ENCODE data around the gene OR2F1.
A peak's percentile ranks its signal among the peaks of the same experiment; 100 is the strongest.

OR2F1 gene

GRCh38 chr7:143965280-143965679, 10.6 kb downstream of the OR2F1 start:
- TF ChIP-seq CTCF (IDR thresholded peaks at IDR 0.05; ENCODE audit: low read depth, low read length, missing control alignments) = no peak
- H3K27me3 ChIP-seq (replicated peaks) = no peaks in the 10 kb centered on the region
- H3K4me3 ChIP-seq (ENCODE audit: low read depth, low read length) = no peak overlapping the region
- in situ Hi-C loops (cut with HindIII; ENCODE audit: low pct_ligation_motif_present, low sequenced_read_pairs) = no loop called here
- peak overlapping the region; percentile 20 for H3K27ac ChIP-seq
- H3K36me3 ChIP-seq (replicated peaks) = no peaks in the 10 kb centered on the region
- peak; percentile 47 for DNase-seq

- no peak for DNase-seq
- no peaks in the 10 kb centered on the region for H3K27me3 ChIP-seq (replicated peaks)
- no peak overlapping the region for H3K27ac ChIP-seq
- no peak overlapping the region for H3K4me3 ChIP-seq (ENCODE audit: low read depth, low read length)
- TF ChIP-seq CTCF (IDR thresholded peaks at IDR 0.05; ENCODE audit: low read depth, low read length, missing control alignments) = no peak
- in situ Hi-C loops (cut with HindIII; ENCODE audit: low pct_ligation_motif_present, low sequenced_read_pairs) = no loop called here
- no peaks in the 10 kb centered on the region for H3K36me3 ChIP-seq (replicated peaks)
These were observed 12.8 kb downstream of the OR2F1 start for GRCh38 chr7:143967398-143967797.

GRCh38 chr7:143973870-143974416, 19.3 kb downstream of the OR2F1 start:
- no peaks in the 10 kb centered on the region for H3K36me3 ChIP-seq (replicated peaks)
- in situ Hi-C loops (cut with HindIII; ENCODE audit: low pct_ligation_motif_present, low sequenced_read_pairs) = no loop called here
- H3K4me3 ChIP-seq (ENCODE audit: low read depth, low read length) = no peak overlapping the region
- no peaks in the 10 kb centered on the region for H3K27me3 ChIP-seq (replicated peaks)
- no peak for TF ChIP-seq CTCF (IDR thresholded peaks at IDR 0.05; ENCODE audit: low read depth, low read length, missing control alignments)
- no peak for DNase-seq
- no peak overlapping the region for H3K27ac ChIP-seq

- DNase-seq = no peak
- no peak for TF ChIP-seq CTCF (IDR thresholded peaks at IDR 0.05; ENCODE audit: low read depth, low read length, missing control alignments)
- Histone ChIP-seq H3K36me3 (replicated peaks) (no peaks in the 10 kb centered on the region), H3K27ac (no peak overlapping the region), H3K4me3 (ENCODE audit: low read depth, low read length) (no peak overlapping the region), H3K27me3 (replicated peaks) (no peaks in the 10 kb centered on the region)
- in situ Hi-C loops (cut with HindIII; ENCODE audit: low pct_ligation_motif_present, low sequenced_read_pairs) = no loop called here
These were observed 19.8 kb downstream of the OR2F1 start for GRCh38 chr7:143974459-143974858.

GRCh38 chr7:143975617-143976016, 21.0 kb downstream of the OR2F1 start:
- in situ Hi-C loops (cut with HindIII; ENCODE audit: low pct_ligation_motif_present, low sequenced_read_pairs) = no loop called here
- TF ChIP-seq CTCF (IDR thresholded peaks at IDR 0.05; ENCODE audit: low read depth, low read length, missing control alignments) = peak; percentile 32
- Histone ChIP-seq H3K27me3 (replicated peaks) (no peaks in the 10 kb centered on the region), H3K27ac (no peak overlapping the region), H3K4me3 (ENCODE audit: low read depth, low read length) (no peak overlapping the region), H3K36me3 (replicated peaks) (no peaks in the 10 kb centered on the region)
- no peak for DNase-seq

- no peak for TF ChIP-seq CTCF (IDR thresholded peaks at IDR 0.05; ENCODE audit: low read depth, low read length, missing control alignments)
- Histone ChIP-seq H3K4me3 (ENCODE audit: low read depth, low read length) (no peak overlapping the region), H3K36me3 (replicated peaks) (no peaks in the 10 kb centered on the region), H3K27ac (peak overlapping the region; percentile 63), H3K27me3 (replicated peaks) (no peaks in the 10 kb centered on the region)
- in situ Hi-C loops (cut with HindIII; ENCODE audit: low pct_ligation_motif_present, low sequenced_read_pairs) = no loop called here
- DNase-seq = no peak
These were observed 23.9 kb downstream of the OR2F1 start for GRCh38 chr7:143978585-143978984.
